Thyroid gland (tissue), 4 donors: ENCODE results near the gene LRBA.

Source experiments
- POLR2A ChIP-seq, 2 donors: fragments of 450-650 bp; IDR thresholded peaks; one replicate each; pipeline ENCODE4 v1.6.1; 2017; ENCODE audit warnings: antibody characterized with exemption in 2 of 2, mild to moderate bottlenecking in 2 of 2, moderate library complexity in 1 of 2
- TF ChIP-seq, protein P1 (sequence below), 6 experiments: fragments of 200-600 bp in 3 of 6; fragments of 450-650 bp in 3 of 6; sonication (generic) in 3 of 6; IDR thresholded peaks; one replicate each; pipeline ENCODE4 v1.5.1; 2016 to 2019; ENCODE audit warnings: antibody characterized with exemption in 6 of 6, mild to moderate bottlenecking in 2 of 6, inconsistent platforms in 1 of 6, moderate library complexity in 1 of 6

DNA sequence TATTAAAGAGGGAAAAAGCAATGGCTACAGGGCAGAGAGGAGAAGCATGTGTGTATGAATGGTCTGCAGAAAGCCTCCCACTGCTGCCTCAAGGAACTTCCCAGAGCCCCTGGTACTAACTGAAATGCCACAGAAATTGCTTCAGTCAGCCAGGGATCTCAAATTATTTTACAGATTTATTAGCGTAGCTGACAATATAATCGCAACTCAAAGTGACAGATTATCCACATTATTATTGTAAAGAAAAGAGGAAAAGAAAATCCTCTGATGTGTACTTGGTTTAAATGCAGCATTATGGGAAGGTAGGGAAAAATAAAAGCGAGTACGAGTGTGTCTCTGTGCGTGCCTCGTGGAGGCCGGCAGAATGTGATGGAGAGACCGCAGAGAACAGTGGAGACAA, 734.1 kb downstream of the LRBA start:
- no peak for TF ChIP-seq POLR2A (IDR thresholded peaks at IDR 0.05)
- TF ChIP-seq, protein P1, sequence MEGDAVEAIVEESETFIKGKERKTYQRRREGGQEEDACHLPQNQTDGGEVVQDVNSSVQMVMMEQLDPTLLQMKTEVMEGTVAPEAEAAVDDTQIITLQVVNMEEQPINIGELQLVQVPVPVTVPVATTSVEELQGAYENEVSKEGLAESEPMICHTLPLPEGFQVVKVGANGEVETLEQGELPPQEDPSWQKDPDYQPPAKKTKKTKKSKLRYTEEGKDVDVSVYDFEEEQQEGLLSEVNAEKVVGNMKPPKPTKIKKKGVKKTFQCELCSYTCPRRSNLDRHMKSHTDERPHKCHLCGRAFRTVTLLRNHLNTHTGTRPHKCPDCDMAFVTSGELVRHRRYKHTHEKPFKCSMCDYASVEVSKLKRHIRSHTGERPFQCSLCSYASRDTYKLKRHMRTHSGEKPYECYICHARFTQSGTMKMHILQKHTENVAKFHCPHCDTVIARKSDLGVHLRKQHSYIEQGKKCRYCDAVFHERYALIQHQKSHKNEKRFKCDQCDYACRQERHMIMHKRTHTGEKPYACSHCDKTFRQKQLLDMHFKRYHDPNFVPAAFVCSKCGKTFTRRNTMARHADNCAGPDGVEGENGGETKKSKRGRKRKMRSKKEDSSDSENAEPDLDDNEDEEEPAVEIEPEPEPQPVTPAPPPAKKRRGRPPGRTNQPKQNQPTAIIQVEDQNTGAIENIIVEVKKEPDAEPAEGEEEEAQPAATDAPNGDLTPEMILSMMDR (IDR thresholded peaks at IDR 0.05) = no peak
